T-helper 2 cell (primary cell): ENCODE results near the gene ZNF423.

ENCODE experiments used
- DNase-seq, 5 experiments: peaks; one replicate each; pipeline versions ENCODE4 v3.0.0 to v3.0.0-alpha.2; 2012 to 2022

ZNF423 gene

DNA sequence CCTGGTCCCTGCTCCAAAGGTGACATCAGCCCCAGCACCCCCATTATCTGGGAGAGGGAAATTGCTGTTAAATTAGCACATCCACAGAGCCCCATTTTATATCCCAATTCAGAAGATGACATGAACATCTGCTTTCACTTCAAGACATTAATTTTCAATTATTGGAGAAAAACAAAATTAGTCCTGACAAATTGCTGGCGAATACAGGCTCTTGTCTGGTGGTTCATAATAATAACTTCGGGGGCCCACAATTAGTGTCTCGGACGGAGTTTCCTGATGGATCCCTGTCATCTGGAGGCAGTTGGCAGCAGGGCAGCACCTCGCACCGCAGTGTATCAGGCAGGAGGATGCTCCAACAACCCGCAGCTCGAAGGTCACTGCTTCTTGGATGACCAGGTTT, 7.4 kb downstream of the ZNF423 start:
- DNase-seq = no peak

DNA sequence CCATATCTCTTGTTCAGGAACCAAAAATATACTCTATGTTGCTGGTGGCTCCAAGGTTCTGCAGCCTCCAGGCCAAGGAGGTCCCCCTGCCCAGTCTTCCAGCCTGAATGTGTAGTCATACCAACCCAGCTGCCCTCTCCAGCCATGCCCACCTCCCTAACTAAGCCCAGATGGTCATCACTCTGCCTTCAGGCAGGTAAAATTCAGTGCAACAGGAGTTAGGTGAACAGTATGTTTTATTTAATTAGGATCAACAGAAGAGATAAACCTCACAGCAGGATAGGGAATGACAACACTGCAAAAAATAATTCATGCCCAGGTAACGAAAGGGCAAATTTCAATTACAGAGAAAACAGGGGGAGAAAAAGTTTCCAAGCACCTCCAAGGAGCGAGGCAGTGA, 9.1 kb downstream of the ZNF423 start:
- no peak for DNase-seq

DNA sequence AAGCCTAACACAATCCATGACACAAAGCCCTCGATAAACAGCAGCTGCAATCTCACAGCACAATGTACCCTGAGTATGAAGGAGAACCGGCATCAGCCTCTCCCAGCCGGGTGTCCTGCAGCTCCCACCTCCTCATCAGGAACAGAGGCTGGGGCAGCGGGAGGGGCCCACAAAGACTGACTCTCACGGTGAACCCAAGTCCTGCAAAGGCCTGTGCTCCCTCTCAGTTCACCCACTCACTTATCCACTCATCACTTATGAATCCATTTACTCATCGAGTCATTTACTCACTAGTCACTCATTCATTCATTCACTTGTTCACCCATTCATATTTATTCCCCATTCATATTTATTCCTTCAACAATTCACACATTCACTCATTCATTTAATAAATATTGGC, 11.6 kb downstream of the ZNF423 start:
- DNase-seq = no peak

DNA sequence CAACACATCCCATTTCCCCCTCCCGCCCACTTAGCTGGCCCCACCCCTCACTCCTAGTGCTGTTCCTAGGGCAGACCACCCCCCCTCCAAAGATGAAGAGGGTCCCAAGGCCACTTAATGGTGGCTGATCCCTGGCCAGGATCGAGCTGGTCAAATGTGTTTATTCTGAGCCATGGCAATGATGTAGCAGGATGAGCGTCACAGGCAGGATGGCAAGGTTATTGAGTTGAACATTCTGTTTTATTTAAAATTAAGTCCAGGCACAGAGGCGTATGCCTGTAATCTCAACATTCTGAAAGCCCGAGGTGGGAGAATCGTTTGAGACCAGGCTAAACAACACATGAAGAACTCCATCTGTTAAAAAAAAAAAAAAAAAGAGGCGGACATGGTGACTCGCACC, 12.2 kb downstream of the ZNF423 start:
- DNase-seq = no peak

DNA sequence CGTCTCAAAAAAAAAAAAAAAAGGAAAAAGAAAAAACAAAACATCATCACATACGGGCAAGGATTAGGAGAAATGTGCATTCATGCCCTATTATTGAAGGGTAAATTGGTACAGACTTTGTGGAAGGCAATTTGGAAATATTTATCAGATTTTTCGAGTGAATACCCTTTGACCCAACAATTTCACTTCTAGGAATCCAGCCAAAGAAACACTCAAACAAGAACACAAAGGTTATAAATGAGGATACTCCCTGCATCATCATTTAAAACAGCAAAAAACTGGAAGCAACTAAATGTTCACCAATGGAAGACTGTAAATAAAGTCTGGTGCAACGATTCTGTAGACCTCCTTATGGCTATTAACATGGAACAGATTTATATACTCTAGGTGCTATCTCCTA, 12.9 kb downstream of the ZNF423 start:
- no peak for DNase-seq

DNA sequence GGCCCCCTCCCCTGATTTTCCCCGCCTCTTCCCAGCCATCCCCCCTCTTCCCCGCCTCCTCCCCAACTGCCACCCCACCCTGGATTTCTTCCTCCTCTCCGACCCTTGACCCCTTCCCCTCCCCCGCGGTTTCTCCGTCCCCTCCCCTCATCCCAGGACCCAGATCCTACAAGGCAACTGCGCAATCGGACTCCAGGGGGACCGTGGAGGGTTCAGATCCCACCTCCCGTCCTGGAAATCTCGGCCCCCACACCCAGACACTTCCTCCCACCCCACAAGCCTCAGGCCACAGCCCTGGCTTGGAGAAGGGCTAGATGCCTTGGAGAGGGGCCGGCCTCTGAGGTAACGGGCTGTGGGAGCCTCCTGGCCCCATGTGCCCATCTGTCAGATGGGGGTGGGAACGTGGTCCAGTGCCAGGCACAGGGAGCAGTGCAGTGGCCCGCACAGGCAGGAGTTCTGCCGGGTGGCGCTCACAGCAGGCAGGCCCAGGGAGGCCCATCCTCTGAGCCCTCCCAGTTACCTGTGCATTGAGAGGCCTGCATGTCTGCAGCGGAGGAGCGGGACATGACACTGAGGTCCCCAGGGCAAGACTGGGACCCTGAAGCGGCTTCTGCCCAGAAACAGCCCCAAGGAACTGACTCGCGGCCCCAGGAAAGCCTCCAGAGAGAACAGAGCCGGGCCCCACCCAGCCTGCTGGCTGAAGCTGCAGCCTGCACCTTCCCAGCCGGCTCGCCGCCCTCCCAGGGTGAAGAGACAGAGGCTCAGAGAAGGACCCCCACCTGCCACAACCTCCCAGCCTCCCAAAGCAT, 16.7 kb downstream of the ZNF423 start:
- DNase-seq = no peak

DNA sequence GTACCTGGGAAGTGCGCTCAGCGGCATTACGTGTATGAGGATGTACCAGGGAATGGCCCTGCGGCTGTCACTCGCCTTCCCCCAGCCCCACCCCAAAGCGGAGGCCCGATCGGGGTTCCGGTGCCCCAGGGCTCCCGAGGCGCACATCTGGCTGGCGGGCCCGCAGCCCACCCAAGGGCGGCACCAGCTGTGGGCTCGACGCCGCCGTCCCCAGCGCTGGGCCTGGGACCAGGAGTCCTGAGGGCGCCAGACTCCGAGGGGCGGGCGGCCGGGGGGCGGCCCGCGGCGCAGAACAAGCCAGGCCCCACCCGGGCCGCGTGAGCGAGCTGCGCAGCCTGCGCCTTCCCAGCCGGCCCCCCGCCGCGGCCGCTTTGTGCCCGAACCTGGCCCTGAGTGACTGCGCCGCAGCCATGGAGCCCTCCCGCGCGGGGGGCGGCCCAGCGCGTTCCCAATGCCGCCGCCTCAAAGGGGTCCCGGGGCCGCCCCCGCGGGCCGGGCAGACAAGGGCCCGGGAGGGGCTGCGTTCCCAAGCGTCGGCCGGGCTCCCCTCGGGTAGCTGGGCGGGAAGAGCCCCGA, 17.4 kb downstream of the ZNF423 start:
- DNase-seq = no peak

DNA sequence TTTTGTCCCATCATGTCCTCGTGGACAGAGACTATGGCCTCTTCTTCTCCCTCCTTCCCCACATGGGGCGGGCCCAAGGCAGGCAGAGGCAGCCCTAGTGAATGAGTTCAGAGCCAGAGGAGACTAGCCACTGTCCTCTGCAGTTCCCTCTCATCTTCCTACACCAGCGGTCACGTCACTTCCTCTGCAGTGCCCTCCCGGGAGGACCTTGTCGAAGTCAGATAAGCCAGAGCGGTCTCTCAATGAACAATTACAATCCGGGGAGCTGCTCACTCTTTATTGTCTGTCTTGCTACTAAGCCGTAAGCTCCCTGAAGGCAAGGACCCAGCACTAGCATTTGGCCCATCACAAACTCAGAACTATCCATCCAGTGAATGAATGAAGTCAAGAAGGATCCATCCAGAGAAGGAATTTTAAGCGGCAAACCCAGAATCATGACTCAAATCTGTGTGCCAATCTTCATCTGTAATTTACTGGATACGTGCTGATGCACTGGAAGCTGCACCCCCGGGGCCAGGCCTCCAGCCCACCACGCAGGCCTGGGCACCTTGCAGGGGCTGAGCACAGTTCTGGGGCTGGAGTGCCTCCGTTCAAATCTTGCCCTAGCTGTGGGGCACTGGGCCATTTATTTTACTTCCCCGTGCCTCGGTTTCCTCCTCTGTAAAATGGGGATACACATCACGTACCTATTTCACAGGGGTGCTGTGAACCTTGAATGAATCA, 18.1 kb downstream of the ZNF423 start:
- DNase-seq = no peak

DNA sequence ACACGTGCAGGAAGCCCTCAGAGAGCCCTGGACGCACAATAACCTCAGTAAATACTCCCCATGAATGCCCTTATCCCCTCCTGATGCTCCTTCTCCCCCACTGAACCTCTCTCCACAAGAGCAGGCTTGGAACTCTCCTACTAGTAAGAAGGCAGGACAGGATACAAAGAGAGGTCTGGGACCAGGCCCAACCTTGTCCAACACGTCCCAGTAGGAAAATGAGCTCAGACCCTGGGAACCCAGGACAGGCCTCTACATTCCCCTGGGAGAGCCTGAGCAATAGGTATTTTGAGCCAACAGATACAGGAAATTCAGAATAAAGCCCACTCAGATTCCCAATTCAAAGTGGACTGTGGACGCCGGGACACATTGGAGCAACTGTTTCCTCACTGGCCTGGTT, 19.2 kb downstream of the ZNF423 start:
- DNase-seq = no peak

DNA sequence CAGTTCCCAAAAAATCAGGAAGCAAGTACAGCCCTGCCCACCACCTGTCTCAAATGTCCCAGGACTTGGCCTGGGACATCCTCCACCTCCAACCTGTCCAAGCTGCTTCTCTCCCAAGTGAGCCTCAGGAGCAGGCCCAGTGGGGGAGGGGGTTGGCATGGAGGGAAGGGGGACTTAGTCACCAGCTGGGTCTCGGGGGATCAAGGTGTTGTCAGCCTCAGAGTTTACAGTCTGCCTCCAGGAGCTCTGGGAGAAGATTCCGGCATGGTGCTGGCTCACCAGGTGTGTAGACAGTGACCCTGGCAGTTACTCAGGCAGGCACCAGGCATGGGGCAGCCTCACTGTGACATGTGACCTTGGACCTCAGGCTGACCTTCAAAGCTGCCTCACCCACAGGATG, 19.7 kb downstream of the ZNF423 start:
- no peak for DNase-seq

DNA sequence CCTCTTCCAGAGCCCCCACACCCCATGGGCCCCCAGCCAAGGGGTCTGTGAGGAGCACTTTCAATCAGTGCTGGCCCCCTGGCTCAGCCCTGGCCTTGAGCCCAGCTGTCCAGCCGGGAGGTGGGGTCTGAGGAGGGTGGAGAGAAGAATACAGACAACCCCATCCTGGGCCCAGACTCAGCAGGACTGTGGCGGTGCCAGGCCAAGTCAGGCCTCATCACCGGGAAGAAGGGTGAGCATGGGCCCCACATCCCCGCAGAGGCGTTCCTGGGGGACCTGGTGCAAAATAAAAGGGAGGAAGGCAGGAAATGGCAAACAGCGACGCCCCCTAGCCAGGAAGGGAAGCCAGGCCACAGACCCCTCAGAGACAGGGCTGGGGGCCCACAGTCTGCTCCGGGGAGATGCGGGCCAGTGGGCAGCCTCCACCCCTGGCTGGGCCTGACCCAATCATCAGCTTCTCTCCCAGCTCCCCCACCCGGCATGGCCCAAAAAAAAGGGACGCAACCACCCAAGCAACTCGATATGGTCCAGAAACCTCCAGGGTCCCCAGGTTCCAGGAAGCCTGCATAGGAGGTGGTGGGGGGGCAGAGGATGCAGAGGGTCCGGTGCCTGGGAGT, 20.6 kb downstream of the ZNF423 start:
- no peak for DNase-seq

DNA sequence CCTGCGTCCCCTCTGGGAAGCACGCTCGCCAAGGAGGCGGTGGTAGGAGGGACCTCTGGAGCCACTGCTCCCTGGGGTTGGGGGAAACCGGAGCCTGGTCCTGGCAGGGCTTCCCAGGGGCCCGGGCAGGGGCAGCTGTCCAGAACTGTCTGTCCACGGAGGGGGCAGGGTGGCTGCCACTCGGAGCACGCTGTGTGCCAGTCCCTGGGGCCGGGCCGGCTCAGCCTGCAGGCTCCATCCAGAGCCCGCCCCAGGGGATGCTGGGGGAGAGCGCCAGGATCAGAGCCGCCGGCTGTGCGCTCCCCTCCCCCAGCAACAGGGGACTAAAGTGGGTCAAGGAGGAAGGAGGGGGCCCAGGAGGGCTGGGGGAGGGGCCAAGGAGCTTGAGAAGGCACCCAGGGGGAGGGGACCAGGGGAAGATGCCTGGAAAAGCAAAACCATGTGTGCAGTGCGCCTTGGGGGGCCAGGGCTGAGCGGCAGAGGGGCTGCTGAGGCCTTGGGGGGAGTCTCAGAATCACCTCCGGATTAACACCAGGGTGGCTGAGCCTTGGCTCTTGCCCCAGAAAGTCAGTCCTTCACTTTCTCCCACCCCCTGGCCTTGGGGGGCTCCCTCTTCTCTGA, 21.3 kb downstream of the ZNF423 start:
- DNase-seq = no peak

DNA sequence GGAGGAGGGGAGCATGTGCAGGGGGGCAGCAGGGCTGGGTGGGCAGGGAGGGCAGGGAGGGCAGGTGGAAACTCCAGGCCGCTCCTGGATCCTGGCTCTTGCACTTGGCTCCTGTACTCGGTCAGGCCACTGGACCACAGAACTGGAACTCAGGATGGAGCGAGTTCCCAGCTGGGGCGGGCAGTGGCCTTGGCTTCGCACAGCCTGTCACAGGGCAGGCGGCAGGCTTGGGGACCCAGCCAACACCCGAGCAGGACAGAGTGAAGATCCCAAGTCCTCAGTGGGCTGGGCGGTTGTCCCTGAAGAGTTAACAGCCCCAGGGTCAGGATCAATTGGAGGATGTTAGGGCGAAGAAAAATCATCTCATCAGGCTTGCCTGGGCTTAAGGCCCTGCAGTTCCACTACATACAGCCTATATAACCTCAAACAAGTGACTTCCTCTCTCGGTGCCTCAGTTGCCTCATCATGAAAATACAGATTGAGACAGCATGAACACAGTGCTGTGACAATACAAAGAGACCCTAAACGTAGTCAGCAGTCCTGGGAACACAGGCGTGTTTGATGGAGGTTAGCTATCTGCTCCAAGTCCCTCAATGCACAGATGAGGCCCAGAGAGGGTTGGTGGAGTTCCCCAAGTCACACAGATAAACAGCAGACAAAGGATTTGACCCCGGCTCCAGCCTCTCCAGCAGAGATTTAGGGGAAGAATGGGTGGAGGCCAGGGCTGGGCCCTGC, 21.9 kb downstream of the ZNF423 start:
- no peak for DNase-seq

DNA sequence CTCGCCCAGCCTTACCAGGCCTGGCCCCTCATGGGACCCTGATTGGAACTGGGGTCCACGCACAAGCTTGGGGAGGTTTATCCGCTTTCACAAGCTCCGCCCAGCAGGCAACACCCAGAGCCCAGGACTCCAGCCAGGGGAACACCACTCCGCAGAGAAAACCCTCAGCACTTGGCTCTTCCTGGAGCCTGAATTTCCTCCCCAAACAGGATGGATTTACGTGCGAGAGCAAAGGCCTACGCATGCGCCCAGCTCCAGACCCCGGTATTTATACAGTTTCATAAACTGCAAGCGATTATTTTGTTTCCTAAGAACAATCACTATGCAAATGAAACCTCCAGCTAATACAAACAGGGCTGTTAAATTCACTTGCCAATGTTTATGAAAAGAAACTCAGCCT, 22.8 kb downstream of the ZNF423 start:
- DNase-seq = no peak

DNA sequence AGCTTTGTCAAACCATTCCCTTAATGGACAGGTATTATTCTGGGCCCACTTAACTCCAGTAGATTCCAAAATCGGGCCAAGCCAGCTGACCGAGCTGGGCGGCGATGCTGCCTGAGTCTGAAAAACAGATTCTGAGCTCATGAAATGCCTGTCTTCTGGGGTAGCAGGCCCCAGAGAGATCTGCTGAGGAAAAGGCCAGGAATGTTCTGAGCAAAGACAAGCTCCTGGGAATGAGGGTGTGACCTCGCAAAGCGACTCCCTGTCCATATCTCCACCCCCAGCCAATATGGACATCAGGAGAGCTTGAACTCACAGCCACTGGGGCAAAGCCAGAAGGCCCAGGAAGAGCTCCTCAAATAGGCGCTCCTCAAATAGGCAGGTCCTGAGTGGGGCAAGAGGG, 23.7 kb downstream of the ZNF423 start:
- no peak for DNase-seq

DNA sequence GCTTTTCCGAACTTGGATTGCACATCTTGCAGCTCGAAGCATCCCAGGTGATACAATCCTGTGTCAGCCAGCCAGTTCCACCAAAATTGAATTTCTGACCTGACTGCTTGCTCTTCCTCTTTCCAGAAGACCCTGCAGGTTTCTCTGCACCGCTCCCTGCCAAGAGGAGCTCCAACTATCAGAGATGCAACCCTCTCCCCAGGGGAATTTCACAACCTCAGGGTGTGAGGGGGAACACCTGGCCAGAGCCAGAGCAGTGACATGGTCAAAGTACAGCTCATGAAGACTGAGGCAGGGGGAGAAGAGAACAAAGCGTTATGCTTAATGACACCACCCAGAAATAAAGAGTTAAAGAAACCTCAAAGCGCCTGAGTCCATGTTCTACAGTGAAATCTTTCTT, 25.0 kb downstream of the ZNF423 start:
- no peak for DNase-seq

DNA sequence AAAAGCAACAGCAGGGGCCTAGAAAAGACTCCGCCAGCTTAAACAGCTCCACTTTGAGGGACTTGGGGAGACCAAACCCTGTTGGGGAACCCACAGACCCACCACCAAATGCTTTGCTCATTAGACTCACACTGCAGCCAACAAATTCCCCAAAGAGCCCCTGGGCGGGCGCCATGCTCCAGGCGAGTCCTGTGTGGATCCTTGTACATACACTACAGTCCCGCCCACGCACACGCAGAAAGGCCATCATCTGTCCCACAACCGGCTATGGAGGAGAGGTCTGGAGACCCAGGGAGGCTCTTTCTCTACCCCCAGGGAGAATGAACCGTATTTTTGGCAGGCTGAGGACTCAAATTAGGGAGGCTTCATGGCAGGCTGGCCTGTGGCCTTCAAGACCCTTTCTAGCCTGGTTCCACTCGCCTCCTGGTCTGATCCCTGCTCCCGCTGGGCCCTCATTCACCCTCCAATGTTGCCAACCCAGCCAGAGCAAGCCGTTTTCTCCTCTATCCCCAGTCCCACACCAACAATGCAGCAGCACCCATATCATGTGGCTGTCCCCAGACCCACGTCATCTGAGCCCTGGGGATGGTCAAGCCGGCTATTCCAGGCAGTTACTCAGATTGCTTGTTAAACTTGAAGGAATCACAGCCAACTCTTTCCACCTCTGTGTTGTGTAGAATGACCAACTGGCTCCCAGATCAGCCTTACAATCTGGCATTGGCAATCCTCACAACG, 27.2 kb downstream of the ZNF423 start:
- DNase-seq = no peak

DNA sequence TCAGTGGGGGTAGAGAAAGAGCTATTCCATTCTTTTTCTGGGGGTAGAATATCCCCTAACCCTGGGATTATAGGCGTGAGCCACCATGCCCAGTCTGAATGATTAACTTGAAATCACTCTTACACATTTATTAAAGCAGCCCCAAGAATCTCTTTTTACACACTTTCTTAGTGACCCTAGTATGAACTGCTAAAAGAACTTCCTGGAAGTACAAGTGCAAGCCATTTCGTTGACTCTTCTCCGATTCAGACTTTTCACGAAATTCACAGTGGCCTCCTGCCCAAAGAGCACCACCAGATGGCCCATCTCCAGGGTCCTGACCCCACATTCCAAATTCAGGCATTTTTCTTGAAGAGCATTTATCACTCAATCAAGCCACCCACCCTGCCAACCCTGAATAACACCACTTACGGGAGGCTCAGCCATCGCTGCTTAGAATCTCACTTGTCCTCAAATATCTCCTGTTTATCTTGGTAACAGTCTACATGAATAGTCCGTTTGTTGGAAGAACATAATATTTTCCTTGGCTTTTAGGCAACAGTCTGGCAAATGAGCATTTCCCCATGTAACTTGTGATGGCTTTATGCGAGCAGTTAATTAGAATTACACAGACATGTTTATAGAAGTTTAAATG, 28.0 kb downstream of the ZNF423 start:
- DNase-seq = no peak

DNA sequence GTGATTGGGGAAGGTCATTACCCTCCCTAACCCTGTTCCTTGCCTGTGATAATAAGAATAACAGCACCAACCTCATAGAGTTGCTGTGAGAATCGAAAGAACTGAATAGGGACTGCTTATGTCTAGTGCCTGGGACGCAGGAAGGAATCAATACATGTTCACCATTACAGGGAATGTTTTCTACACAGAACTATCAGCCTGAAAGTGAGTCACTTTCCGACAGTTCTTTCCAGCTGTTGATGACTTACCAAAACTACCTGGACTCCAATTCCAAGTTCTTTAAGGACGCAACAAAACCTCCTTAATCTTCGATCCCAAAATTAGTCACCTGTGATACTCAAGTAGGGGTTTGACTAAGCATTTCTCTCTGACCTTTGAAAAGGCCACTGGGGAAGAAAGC, 29.4 kb downstream of the ZNF423 start:
- no peak for DNase-seq

DNA sequence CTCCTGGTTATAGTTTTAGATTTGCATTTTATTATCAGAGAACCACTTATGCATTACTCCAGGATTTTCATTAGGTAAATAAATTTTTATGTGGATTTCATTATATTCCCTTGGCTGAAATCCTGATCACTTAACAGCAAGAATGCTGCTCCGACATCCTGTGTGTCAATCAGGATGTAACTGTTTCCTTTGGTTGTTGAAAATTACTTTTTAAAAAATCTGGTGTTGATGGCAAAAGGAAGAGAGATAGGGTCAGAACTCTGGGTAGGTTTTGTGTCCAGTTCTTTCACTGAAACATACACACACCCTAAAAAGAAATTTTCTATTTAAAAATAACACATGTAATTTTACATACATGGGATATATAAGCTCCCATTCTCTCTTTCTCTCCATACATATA, 30.9 kb downstream of the ZNF423 start:
- DNase-seq = no peak

DNA sequence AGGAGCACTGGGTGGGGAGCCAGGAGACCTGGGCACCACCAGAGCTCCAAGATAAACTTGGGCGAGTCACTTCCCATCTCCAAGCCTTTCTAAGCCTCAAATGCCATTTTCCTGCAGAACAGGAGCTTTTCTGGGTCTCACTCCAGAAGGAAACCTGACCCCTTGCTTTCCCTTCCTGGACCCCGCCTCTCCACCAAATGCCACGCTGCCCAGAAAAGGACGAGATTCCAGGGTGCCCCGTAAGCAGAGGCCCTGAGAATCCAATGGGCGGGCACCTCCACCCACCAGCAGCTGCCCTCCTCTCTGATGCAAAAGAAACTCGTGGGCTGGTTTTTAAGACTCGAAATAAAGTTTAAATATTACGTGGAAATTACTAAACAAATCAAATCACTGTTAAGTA, 31.3 kb downstream of the ZNF423 start:
- no peak for DNase-seq
